Activated CD4-positive, alpha-beta T cell treated with anti-CD3 and anti-CD28 coated beads, Interleukin-2, amount 50 U/mL, for 16 hours (primary cell): ENCODE measurements around the gene N4BP2.

ENCODE experiments used
- DNase-seq: peaks from one replicate; pipeline ENCODE4 v3.0.0-alpha.2; 2020

Gene N4BP2

GRCh38 chr4:40160258-40160657 is 103.6 kb downstream of the N4BP2 start:
- no peak for DNase-seq

DNA sequence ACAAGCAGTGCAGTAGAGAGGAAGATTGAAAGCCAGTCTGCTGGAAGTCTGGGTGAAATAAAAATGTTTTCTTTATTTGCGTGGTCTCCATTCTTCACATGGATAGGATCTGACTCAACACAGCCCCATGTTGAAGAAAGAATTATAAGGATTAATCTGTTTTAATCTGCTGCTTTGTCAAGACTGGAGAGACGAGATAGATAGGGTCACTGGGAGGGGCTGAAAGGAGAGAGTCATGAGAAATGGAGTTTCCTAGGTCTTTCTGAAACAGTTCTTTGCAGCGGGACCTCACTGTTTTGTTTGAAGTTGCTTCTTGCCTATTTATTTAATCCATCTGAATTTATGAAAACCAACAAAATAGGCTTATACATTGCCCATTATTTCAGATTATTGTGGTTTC is 107.8 kb downstream of the N4BP2 start:
- DNase-seq = no peak

DNA sequence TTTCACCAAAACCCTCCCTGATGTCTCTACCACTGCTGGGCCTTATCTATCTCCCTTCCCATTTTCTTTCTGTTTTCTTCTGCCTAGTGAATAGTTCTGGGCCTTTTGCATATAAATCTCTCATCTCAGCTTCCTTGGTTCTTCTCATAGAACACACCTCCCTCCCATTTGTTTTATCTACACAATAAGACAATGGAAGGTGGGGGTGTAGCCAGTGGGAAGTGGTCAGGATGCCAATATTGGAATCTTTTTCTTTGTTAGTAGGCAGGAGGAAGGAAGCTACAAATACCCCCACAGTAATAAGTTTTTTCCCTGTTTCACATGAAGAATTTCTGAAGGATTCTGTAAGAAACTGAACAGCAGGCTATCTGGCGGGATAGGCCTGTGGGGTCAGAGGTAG is 109.3 kb downstream of the N4BP2 start:
- DNase-seq = no peak

DNA sequence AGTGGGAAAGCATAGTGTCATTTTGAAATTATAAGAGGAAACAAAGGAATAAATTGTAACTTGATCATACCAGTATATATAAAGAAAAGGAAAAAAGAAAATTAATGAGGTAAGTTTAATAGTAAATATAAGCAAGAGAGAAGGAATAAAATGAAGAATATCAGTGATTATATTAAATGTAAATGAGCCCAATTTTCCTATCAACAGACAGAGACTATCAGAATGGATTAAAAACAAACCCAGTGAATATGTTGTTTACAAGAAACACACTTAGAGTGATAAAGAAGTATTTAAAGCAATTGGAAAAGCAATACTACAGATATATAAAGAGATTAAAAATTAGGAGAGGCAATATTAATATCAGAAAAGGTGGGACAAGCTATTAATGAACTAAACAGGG is 111.4 kb downstream of the N4BP2 start:
- DNase-seq = no peak

- DNase-seq = no peak
These were observed 113.9 kb downstream of the N4BP2 start for GRCh38 chr4:40170588-40170987.

DNA sequence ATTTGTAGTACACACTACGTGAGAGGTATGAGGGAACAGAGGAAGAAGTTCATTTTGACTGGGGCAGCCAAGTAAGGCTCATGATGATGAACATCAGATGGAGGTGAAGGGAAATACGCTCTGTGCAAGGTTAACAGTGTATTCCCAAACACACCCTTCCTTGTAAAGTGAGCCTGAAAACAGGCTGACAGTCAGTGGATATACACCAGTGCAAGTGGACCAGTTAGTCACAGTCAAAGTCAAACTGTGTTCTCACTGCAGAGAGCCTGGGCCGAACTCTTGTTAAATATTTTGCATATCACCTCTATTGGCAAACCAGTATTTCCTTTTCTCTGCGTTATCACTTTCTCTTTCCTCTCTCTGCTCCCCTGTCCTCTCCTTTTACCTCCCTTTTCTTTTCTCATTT is 116.8 kb downstream of the N4BP2 start:
- no peak for DNase-seq

DNA sequence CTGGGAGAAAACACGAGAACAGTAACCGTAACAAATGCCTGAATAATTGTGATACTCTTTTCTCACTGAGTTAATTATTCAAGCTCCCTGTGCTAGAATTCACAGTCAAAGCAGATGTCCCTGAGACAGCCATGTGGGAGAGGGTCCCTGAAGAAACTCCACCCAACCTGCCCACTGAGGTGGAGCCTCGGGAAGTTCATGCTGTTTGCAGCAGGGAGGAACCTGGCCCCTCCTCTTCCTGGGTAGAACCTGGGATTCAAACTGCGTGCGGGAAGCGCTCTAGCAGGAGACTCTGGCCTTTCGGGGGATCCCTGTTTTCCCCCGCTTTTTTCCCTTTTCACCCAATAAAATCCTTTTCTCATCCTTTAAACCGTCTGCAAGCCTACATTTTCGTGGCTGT is 120.0 kb downstream of the N4BP2 start:
- no peak for DNase-seq

DNA sequence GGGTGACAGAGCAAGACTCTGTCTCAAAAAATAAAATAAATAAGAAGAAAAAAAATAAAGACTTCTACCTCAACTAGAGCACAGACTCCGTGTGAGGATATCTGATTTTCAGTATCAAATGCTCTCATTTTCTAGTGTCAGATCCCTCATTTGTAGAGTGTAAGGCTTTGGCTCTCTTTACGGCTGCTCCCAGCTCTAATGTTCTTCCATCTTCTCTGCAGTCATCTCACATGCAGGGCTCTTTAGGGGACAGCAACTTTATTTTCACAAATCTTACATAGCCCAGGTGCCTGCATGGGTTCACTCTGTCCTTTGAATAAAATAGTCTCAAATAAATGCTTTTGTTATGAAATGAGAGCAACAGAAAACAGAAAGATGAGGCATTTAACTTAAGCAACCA is 120.9 kb downstream of the N4BP2 start:
- DNase-seq = no peak

DNA sequence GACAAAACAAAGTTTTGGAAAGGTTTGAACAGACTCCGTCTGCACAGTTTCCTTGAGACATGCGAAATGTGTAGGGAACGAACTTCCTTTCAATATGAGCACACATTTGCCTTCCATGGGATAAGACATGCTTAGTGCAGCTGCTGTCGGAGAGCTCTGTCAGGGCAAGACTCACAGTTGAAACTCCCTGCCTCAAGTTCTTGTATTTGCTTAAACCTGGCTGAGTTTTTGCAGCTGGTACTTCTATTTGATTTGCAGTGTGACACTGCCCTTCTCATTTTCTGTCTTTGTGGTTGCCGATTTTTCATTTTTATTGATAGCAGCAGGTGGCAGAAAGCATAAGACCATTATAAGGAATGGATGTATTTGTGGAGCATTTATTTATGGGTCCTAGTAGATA is 122.0 kb downstream of the N4BP2 start:
- no peak for DNase-seq

DNA sequence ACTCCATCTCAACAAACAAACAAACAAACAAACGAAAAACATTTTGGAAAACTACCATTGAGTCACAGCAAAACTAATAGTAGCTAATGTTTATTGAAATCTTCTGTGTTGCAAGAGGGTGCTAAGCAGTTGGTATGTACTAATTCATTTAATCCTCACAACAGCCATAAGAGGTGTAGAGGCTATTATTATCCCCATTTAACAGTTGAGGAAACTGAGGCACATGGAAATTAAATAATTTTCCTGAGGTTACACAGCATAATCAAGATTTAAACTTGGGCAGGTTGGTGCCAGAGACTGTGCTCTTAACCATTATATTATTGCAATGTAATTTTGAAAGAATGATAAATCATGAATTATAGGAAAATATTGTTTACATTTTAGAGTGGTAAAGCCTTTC is 122.7 kb downstream of the N4BP2 start:
- no peak for DNase-seq

DNA sequence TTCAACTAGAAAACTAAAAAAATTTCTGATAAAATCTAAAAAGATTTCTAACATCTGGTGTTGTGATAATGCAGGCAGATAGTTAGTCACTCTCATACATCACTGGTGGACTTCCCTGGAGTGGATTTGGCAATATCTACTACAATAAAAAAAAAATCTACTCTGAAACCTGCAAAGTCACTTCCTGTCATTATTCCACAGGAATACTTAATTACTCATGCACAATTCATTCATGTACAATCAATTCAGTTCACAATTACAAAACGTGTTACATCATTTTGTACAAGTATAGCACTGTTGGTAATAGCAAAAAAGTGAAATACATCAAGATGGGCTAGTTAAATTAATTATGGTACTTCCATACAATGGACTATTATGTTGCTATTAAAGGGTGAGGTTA is 123.7 kb downstream of the N4BP2 start:
- no peak for DNase-seq

DNA sequence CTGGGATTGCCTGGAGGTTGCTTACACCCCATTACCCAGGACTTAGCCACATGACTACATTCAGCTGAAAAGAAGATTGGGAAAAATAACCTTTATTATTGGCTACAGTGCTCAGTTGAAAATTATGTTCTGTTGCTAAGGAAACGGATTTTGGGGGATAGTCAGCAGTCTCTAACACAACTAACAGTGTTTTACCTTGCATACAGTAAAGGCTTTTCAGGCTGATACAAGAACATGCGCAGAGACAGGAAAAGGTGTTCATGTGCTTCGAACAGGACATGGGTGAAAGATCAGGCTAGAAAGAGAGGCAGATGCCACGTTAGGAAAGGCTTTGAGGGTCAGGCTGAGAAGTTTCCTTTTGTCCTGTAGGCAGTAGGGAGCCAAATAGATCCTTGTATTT is 125.4 kb downstream of the N4BP2 start:
- no peak for DNase-seq

- no peak for DNase-seq
These were observed 126.3 kb downstream of the N4BP2 start for GRCh38 chr4:40182954-40183353.

DNA sequence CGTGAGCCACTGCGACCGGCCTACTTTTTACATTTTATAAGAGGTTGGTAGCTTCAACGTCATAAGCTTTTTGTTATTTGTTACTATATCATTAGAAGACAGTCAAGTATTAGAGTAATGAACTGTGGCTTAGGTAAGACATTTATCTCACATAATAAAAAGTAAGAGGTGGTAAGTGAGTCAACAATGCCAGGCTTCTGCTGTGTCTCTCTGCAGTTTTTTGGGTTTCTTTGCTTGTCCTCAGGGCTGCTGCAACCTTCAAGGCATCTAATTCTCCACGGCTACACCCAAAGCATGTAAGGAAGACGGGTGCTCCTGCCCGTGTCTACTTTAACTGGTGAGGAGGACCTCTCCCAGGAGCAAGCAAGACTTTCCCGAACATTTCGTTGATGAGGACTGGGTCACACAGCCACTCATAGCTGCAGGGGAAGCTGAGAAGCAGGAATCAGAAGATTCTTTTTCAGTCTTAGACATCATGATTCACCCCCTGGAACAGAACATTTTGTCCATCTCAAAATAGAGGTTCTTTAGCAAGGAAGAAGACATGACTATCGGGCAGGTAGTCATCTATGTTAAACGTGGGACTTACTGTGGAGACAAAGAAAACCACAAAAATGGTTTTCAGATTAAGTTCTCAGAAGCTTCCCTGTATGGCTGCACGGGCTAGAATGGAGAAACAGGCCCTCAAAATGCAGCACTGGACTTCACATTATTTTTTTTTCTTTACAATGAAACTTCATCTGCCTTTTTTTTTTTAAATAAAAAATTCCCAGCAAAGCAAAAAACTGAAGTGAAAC is 127.2 kb downstream of the N4BP2 start:
- DNase-seq = peak; percentile 67

GRCh38 chr4:40185830-40186664 is 129.4 kb downstream of the N4BP2 start:
- DNase-seq = no peak

- no peak for DNase-seq
These were observed 130.0 kb downstream of the N4BP2 start for GRCh38 chr4:40186665-40187014.

GRCh38 chr4:40187386-40187906 is 130.8 kb downstream of the N4BP2 start:
- DNase-seq = no peak

- no peak for DNase-seq
These were observed 133.4 kb downstream of the N4BP2 start for GRCh38 chr4:40190019-40190418.

DNA sequence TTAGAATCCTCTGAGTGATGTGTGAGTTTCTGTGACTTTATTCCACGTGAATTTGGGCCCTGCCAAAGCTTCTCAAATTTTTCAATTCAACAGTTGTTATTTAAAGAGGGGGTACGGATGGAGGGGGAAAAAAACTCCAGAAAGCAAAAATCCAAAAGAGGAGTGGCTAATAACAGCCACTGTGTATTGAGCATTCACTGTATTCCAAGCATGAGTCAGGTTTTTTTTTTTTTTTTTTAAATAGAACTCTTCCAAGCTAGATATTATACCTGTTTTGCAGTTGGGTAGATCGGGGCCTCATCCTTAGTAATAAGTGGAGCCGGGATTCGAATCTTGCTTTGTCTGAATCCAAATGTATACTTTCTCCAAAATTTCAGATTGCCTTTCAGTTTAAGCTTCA is 133.8 kb downstream of the N4BP2 start:
- DNase-seq = no peak

- DNase-seq = no peak
These were observed 134.5 kb downstream of the N4BP2 start for GRCh38 chr4:40190880-40191815.

GRCh38 chr4:40192114-40193015 is 135.7 kb downstream of the N4BP2 start:
- no peak for DNase-seq

DNA sequence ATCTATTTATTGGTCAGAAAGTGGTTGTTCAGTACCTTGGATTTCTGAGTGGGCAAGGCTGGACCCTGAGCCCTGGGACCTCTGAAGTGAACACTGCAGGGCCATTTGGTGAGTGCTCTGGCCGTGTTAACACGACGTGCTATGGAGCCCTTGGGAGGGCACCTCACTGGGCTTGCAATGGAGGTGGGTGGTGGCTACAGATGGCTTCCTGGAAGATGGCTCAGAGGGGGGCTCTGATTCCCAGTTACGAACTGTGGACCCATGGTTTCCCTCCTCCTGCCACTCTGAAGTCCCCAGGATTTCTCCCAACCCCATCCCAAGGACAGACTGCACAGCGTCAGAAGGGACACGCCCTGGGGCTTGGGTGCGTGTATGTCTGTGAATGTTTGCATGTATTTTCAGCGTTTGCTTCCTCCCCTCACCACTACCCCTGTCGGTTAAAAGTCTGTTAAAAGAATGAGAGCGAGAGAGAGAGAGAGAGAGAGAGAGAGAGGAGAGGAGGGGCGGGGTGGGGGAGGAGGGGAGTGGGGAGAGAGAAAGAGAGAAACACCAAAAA is 136.4 kb downstream of the N4BP2 start:
- DNase-seq = no peak
